Activated naive CD4-positive, alpha-beta T cell treated with anti-CD3 and anti-CD28 coated beads, Interleukin-2, amount 50 U/mL, for 72 hours (primary cell): ENCODE results near the gene IVNS1ABP. TPM values are rescaled to one million over a fixed set of nuclear protein-coding genes. Genes with fewer than 3 reads are reported as not detected.
"Not testable (repeated sequence)": the region's sequence is repeated elsewhere in the genome, so short reads cannot be mapped to it uniquely, and the experiment has no call there.

ENCODE experiments used
- ATAC-seq, 2 donors: fragments of 150-1000 bp; cut with Tn5 transposase; 2 replicates each; pipeline ENCODE4 v1.10.0; 2021; ENCODE audit warnings: mild to moderate bottlenecking in 2 of 2, moderate library complexity in 2 of 2
- DNase-seq, 2 donors: peaks; one replicate each; pipeline ENCODE4 v3.0.0; 2021 to 2022; ENCODE audit warnings: low spot score in 2 of 2
- H3K27ac Mint-ChIP-seq, 2 donors: one replicate each; pipeline ENCODE4 v1.8.0; 2022; ENCODE audit warnings: mild to moderate bottlenecking in 2 of 2, mixed read lengths in 2 of 2
- H3K36me3 Mint-ChIP-seq, 2 donors: one replicate each; pipeline ENCODE4 v1.8.0; 2022; ENCODE audit warnings: mixed read lengths in 2 of 2
- H3K9me3 Mint-ChIP-seq, 2 donors: one replicate each; pipeline ENCODE4 v1.8.0; 2022; ENCODE audit warnings: mixed read lengths in 2 of 2
- total RNA-seq, 2 donors: library from RNA; stranded (reverse); gene quantifications; one replicate each; pipeline ENCODE4 v1.2.3, GENCODE V29; 2022

Gene IVNS1ABP
- total RNA-seq, 2 donors from 2014 or later: 92.2 to 201 TPM

DNA sequence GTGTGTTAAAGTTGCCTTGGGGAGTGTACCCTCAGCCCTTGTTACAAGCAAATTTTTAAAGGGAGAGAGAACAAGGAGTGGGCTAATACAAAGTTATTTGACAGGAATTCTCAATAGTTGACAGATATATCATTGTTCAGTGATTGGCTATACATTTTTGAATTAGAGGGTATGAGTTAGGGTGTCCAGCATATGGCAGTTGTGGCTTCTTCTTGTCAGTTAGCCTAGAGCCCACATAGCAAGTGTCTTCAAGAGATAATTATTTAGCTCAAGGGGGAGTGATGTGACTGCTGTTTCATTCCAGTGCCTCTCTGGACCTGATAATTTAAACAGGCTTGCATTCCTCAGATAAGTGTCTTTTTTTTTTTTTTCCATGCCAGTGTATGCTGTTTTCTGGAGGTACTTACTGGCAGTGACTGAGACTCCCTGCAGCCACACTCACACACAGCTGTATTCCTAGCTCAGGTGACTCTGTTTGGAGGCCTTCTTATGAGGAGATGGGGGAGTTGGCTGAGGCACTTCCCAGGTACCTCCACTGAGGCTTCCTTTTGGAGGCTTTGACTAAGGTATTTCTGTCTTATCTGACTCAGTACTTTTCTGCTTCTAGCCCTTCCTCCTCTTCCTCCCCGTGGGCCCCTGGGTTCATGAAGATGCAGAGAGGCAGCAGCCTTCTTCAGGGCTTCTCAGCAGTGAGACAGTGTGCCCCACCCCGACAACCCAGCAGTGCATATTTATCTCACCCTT, 32.3 kb downstream of the IVNS1ABP start:
- ATAC-seq (peak in 1 of 2 donors; percentile 7), DNase-seq (no peak)

DNA sequence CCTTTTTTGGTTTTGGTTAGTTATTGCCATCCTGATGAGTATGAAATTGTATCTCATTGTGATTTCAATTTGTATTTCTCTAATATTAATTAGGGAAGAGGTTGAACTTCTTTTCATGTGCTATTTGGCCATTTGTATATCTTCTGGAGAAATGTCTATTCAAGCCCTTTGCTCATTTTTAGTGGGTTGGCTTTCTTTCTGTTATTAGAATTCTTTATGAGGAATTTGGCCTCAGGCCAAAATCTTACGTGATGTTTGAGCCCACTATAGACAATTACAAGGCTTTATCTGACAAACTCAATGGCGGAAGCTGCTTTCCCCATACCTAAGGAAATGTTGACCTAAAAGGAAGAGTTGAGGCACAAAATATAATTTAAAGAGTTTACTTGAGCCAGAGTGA, 32.9 kb downstream of the IVNS1ABP start:
- ATAC-seq: no peak
- DNase-seq: no peak
- Mint-ChIP-seq H3K27ac (no peak overlapping the region), H3K9me3 (peaks cover 0 to 7% of the 10 kb centered on the region in 2 donors), H3K36me3 (peaks cover 7 to 32% of the 10 kb centered on the region in 2 donors)

More for the DNA sequence above, 32.3 kb downstream of the IVNS1ABP start:
- Mint-ChIP-seq H3K27ac (no peak overlapping the region), H3K9me3 (peaks cover 0 to 4% of the 10 kb centered on the region in 2 donors), H3K36me3 (peaks cover 7 to 32% of the 10 kb centered on the region in 2 donors)

DNA sequence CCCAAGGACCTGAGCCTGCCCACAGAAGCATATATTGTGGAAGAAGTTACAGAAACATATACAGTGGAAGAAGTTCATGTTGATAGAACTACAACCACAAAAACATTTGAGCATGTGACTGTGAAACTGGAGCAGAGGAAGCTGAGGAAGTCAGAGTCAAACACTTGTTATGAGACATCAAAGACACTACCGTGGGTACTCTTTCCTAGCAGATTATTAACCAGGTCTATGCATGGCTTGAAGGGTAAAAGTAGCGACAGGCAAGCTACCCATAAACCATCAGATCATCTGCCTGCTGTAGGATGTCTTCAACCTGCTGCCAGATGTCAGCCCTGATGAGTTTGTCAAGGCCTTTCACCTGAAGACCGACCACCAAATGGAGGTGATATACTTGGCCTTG, 35.8 kb downstream of the IVNS1ABP start:
- DNase-seq (no peak), ATAC-seq (peak; percentile 77)
- peaks cover 3 to 9% of the 10 kb centered on the region in 2 donors for H3K9me3 Mint-ChIP-seq
- H3K27ac Mint-ChIP-seq: peak overlapping the region; percentile 79 to 90
- peaks cover 9 to 27% of the 10 kb centered on the region in 2 donors for H3K36me3 Mint-ChIP-seq

DNA sequence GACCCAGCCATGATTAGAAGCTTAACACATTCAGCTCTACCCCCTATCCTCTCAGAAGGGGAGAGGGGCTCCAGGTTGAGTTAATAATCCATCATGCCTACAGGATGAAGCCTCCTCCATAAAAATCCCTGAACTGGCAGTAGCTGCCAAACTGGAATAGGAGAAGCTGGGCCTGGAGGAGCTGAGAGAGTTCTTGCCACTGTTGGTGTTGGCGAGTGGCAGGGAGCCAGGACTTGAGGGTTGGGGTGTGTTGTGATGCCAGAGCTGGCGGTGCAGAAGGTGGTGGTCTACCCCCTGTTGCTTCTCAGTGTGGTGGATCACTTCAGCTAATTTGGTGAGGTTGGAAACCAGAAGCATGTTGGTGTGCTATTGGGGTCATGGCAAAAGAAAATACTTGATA, 36.5 kb downstream of the IVNS1ABP start:
- peak overlapping the region; percentile 18 to 79 for H3K27ac Mint-ChIP-seq

DNA sequence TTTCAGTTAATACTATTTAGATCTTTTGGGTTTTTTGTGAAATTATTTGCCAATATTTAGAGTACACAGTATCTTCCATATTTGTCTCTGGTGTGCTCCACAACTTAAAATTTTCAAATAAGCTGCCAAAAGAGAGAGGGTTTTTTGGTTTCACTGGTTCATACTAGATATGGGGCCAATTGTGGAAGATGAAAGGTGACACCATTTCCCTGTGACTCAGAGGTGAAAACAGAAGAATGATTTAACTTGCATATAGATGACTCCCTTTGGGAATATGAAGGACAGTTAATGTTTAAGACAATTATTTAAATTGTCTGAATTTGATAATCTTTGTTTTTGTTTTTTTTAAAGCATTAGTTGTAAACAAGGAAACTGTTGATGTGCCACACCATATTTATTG, 37.5 kb downstream of the IVNS1ABP start:
- Mint-ChIP-seq H3K9me3 (peaks cover 3 to 9% of the 10 kb centered on the region in 2 donors), H3K36me3 (peaks cover 9 to 27% of the 10 kb centered on the region in 2 donors), H3K27ac (no peak overlapping the region)
- ATAC-seq (no peak), DNase-seq (no peak)

More for the DNA sequence above, 36.5 kb downstream of the IVNS1ABP start:
- no peak for DNase-seq
- ATAC-seq: no peak
- peaks cover 9 to 27% of the 10 kb centered on the region in 2 donors for H3K36me3 Mint-ChIP-seq
- peaks cover 3 to 9% of the 10 kb centered on the region in 2 donors for H3K9me3 Mint-ChIP-seq

DNA sequence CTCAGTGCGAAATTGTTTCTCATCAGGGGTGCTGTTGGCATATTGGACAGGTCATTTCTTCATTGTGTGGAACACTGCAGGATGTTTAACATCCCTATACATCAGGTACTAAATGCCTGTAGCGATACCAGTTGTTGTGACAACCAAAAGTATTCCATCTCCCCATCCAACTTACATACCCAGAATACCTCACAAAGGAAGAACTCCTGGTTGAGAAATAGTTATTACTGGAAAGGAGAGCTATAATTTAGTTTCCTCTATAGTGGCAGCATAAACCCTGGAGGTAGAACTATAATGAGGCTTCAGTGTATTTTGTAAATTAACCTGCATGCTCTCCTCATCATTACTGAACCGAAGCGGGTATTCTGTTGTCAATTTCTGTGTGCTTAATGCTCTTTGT, 45.1 kb downstream of the IVNS1ABP start:
- ATAC-seq (no peak), DNase-seq (no peak)
- Mint-ChIP-seq H3K36me3 (no peaks in the 10 kb centered on the region), H3K9me3 (no peaks in the 10 kb centered on the region), H3K27ac (no peak overlapping the region)

DNA sequence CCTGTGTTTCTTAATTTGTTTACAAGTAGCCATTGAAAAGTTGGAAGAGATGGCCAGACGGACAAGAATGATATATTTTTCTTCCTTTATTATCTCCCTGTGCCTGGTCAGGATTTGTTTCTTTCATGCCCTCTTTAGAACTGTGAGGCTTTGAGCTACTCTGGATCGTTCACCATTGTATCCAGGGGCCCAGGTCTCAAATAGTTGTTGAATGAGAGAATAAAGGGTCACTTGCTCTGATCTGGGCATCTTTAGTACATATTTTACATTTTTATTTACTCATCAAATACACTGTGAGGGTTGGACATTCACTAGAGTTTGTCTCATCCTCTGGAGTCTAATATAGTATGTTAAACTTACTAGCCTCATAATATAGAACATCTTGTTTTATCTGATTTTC, 48.7 kb downstream of the IVNS1ABP start:
- ATAC-seq: no peak
- Mint-ChIP-seq H3K36me3 (no peaks in the 10 kb centered on the region), H3K27ac (no peak overlapping the region), H3K9me3 (no peaks in the 10 kb centered on the region)
- DNase-seq: no peak

DNA sequence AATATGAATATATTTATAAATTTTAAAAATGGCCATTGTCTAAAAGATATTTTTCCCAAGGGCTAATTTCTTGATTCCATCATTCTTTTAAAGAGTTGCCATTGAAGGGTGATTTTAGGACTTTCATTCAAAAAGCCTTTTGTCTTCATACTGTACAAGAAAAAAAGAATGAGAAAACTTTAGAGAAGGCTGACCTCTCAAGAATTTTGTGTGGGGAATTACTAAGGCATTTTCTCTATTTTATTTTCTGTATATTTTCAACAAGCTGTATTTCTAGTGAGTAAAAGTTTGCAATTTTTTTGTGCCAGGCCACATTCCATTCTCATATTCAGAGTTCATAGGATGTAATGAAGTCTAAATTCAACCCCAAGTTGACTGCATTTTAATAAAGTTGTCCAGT, 49.3 kb downstream of the IVNS1ABP start:
- DNase-seq (no peak), ATAC-seq (no peak)
- Mint-ChIP-seq H3K9me3 (no peaks in the 10 kb centered on the region), H3K27ac (no peak overlapping the region), H3K36me3 (no peaks in the 10 kb centered on the region)

DNA sequence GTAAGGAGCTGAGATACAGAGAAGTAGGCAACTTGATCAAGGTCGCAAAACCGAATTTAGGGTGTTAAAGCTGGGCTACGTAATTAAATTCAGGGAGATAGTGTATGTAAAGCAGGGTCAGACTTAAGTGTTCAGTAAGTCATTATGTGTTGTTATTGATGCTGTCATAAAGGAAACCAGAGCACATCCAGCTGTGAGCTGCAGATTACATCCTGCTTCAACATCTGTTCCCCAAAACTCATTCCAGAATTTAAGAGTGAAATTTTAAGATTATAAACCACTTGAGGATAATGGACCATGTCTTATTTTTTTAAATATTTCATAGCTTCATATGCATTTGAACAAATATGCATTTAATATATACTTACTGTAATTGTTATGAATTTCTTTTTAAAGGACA, 49.7 kb downstream of the IVNS1ABP start:
- ATAC-seq: no peak
- H3K27ac Mint-ChIP-seq: no peak overlapping the region
- H3K9me3 Mint-ChIP-seq: no peaks in the 10 kb centered on the region
- H3K36me3 Mint-ChIP-seq: no peaks in the 10 kb centered on the region
- no peak for DNase-seq

DNA sequence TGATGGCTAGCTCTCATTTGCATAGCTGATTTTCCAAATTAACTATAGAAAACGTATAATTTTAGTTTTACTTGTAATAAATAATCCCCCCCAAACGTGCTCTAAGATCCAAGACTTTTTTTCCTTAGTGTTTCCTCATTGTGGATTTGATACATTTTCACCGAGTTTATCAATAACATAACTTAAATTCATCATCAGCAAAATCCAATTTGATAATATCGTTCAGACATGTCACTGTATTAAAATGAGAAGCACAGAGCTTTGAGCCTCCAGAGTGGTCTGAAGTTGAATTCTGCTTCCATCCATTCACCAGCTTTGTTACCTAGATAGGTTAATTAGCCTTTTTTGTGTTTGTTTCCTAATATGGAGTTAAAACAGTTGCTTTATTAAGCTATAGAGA, 51.7 kb downstream of the IVNS1ABP start:
- Mint-ChIP-seq H3K36me3 (peaks cover 2 to 6% of the 10 kb centered on the region in 2 donors), H3K27ac (no peak overlapping the region), H3K9me3 (peaks cover 1 to 5% of the 10 kb centered on the region in 2 donors)
- DNase-seq (no peak), ATAC-seq (no peak)

DNA sequence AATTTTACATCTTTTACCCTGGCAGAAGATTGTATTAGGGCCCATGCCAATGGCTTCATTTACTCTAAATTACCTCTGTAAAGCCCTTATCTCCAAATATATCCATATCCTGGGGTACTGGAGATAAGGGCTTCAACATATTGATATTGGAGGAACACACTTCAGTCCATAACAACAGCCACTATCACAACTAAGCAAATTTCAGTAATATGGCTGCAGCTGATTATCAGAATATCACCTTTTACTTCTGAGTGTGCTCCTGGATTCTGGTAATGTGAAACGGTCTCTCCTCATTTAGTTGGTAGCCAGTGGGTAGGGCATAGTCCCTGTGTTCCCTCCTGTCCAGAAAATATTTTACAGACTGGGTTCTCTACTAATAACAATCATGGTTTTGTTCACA, 53.3 kb downstream of the IVNS1ABP start:
- ATAC-seq: no peak
- DNase-seq: no peak
- H3K36me3 Mint-ChIP-seq: peaks cover 6 to 8% of the 10 kb centered on the region in 2 donors
- H3K27ac Mint-ChIP-seq: no peak overlapping the region
- peaks cover 6 to 9% of the 10 kb centered on the region in 2 donors for H3K9me3 Mint-ChIP-seq

DNA sequence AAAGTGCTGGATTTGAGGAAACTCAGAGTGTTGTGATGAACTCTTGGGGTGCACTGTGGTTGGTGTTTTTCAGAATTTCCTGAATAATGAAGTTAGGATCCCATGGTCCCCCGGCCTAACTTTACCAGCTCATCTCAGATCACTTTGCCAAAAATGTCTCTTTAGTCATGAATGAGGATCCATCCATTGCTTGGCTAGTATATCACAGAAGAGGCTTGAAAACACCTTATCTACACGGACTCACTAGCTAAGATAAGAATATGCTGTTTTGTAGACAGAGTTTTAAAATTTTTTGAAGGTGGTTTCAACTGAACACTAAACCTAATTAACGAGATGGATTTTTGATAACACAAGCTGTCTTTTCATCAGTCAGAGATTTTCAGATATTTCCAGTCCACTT, 53.8 kb downstream of the IVNS1ABP start:
- H3K27ac Mint-ChIP-seq: no peak overlapping the region
- DNase-seq (no peak), ATAC-seq (no peak)
- peaks cover 6 to 9% of the 10 kb centered on the region in 2 donors for H3K9me3 Mint-ChIP-seq
- peaks cover 6 to 8% of the 10 kb centered on the region in 2 donors for H3K36me3 Mint-ChIP-seq

DNA sequence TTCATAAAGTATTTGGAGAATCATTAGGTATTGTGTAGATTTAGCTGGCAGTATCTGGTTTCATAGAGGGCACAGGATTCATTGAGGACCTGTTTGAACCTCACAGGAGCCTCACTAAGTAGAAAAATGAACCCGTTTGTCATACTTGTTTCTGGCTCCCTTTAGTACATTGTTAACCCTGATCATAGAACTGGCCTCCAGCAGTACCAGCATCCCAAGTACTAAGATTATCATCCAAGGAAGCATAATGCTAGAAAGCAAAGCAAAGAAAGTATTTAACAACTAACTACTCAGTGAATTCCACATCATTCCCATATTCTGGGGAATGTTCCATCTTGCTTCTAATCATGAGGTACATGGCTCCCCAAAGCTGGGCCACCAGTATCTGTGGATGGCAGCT, 54.9 kb downstream of the IVNS1ABP start:
- no peak for DNase-seq
- ATAC-seq: no peak
- Mint-ChIP-seq H3K9me3 (peaks cover 6 to 9% of the 10 kb centered on the region in 2 donors), H3K27ac (no peak overlapping the region), H3K36me3 (peaks cover 6 to 8% of the 10 kb centered on the region in 2 donors)

DNA sequence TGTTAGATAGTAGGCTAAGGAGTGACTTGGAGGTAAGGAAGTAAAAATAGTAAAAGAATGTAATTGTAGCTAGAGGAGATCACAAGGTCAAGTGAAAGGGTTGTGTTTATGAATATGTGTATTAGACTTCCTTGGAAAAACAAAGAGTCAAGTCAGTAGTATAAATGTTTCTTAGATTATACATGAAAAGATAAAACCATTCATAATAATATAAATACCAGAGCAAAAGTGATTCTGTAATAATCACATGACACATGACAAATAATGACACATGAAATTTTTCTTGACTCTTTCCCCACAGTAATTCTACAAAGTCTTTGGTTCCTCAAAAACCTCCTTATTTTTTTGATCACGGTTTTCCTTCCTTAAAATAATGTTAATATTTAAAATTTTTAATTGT, 56.4 kb downstream of the IVNS1ABP start:
- Mint-ChIP-seq H3K36me3 (peaks cover 6 to 8% of the 10 kb centered on the region in 2 donors), H3K9me3 (peaks cover 6 to 9% of the 10 kb centered on the region in 2 donors), H3K27ac (no peak overlapping the region)
- ATAC-seq (no peak), DNase-seq (no peak)

DNA sequence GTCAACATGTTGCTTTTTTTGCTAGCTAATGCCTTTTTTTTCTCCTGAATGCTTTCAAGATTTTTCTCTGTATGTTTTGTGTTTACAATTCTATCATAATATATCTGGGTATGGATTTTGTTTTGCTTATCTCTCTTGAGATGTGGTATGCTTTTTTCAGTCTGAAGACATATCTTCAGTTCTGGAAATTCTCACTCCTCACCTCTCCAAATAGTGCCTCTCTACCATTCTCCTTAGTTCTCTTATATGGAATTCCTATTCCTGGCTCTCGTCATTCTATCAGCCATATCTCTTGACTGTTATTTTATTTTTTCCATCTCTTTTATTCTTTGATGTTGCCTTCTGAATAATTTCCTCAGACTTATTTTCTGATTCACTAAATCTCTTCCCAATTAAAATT, 58.4 kb downstream of the IVNS1ABP start:
- Mint-ChIP-seq H3K27ac (no peak overlapping the region), H3K9me3 (peaks cover 9 to 11% of the 10 kb centered on the region in 2 donors), H3K36me3 (peaks cover 6 to 12% of the 10 kb centered on the region in 2 donors)
- ATAC-seq (no peak), DNase-seq (no peak)

DNA sequence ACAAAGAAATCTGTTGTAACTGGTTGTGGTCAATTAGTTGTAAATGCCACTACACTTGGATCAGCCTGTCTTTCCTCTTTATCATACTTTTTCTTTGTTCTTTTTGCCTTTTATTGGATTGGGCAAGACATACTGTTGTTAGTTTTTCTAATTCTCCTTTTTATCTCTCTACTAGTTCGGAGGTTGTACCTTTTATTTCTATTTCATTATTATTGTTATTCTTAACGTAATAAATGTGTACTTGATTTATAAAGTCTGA, 59.2 kb downstream of the IVNS1ABP start:
- Mint-ChIP-seq H3K36me3 (peaks cover 6 to 12% of the 10 kb centered on the region in 2 donors), H3K9me3 (peaks cover 9 to 11% of the 10 kb centered on the region in 2 donors), H3K27ac (no peak overlapping the region)
- DNase-seq (no peak), ATAC-seq (no peak)

DNA sequence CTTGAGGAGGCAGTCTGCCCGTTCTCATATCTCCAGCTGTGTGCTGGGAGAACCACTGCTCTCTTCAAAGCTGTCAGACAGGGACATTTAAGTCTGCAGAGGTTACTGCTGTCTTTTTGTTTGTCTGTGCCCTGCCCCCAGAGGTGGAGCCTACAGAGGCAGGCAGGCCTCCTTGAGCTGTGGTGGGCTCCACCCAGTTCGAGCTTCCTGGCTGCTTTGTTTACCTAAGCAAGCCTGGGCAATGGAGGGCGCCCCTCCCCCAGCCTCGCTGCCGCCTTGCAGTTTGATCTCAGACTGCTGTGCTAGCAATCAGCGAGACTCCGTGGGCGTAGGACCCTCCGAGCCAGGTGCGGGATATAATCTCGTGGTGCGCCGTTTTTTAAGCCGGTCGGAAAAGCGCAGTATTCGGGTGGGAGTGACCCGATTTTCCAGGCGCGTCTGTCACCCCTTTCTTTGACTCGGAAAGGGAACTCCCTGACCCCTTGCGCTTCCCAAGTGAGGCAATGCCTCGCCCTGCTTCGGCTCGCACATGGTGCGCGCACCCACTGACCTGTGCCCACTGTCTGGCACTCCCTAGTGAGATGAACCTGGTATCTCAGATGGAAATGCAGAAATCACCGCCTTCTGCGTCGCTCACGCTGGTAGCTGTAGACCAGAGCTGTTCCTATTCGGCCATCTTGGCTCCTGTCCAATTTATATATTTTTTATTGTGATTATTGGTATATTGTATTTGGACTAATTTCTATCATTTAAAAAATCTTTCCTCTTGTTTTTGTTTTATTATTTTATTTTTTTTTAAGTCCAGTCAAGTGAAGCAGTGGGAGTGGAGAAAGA, 59.7 kb downstream of the IVNS1ABP start:
- Mint-ChIP-seq H3K36me3 (peaks cover 6 to 12% of the 10 kb centered on the region in 2 donors), H3K9me3 (peaks cover 9 to 11% of the 10 kb centered on the region in 2 donors)
- H3K27ac Mint-ChIP-seq, ATAC-seq, DNase-seq: not testable (repeated sequence)
